Thymus (tissue), 11 donors: ENCODE results near the gene ATP2B2. TPM values are rescaled to one million over a fixed set of nuclear protein-coding genes. Genes with fewer than 3 reads are reported as not detected.

Experiments
- DNase-seq, 9 donors: peaks; one replicate each; pipeline ENCODE4 v3.0.0-alpha.2; 2013; ENCODE audit warnings: low spot score in 9 of 9, low read depth in 6 of 9, missing footprints in 1 of 9
- H3K27ac ChIP-seq, 2 donors: one replicate each; pipeline ENCODE4 v1.5.1; 2013; ENCODE audit warnings: control low read depth in 1 of 2, low read depth in 1 of 2, low read length in 1 of 2, mild to moderate bottlenecking in 1 of 2, moderate library complexity in 1 of 2
- H3K27me3 ChIP-seq, 2 donors: one replicate each; pipeline ENCODE4 v1.5.1; 2013; ENCODE audit warnings: low read length in 1 of 2; ENCODE audit not compliant: control insufficient read depth in 2 of 2, insufficient read depth in 1 of 2
- H3K36me3 ChIP-seq, 2 donors: one replicate each; pipeline ENCODE4 v1.5.1; 2013; ENCODE audit warnings: low read length in 1 of 2, mild to moderate bottlenecking in 1 of 2, moderate library complexity in 1 of 2; ENCODE audit not compliant: control insufficient read depth in 2 of 2, insufficient read depth in 2 of 2
- H3K4me1 ChIP-seq, 2 donors: one replicate each; pipeline ENCODE4 v1.5.1; 2013; ENCODE audit warnings: low read length in 2 of 2; ENCODE audit not compliant: control insufficient read depth in 2 of 2, insufficient read depth in 2 of 2
- H3K4me3 ChIP-seq, 2 donors: one replicate each; pipeline ENCODE4 v1.5.1; 2013; ENCODE audit warnings: low read length in 2 of 2, control low read depth in 1 of 2, mild to moderate bottlenecking in 1 of 2
- H3K9me3 ChIP-seq, 2 donors: one replicate each; pipeline ENCODE4 v1.5.1; 2013; ENCODE audit warnings: low read length in 1 of 2, mild to moderate bottlenecking in 1 of 2; ENCODE audit not compliant: control insufficient read depth in 2 of 2, insufficient read depth in 1 of 2
- WGBS: extraction: QIAGEN DNeasy Blood & Tissue Kit; methylation state at CpG from one replicate; pipeline ENCODE4 v1.1.7; 2013; 5-methylcytosine and 5-hydroxymethylcytosine counted together
- polyA plus RNA-seq: library from polyadenylated mRNA; stranded (reverse); fragments of 200-250 nt; gene quantifications from one replicate; pipeline ENCODE4 v1.2.3, GENCODE V29; 2013
- total RNA-seq: library from RNA; stranded (reverse); fragments of 120-200 nt; gene quantifications from one replicate; pipeline ENCODE4 v1.2.4, GENCODE V29; 2013
- donor health status: healthy.

Gene ATP2B2
- total and polyA plus RNA-seq, 2 donors: 0.19 to 0.34 TPM

DNA sequence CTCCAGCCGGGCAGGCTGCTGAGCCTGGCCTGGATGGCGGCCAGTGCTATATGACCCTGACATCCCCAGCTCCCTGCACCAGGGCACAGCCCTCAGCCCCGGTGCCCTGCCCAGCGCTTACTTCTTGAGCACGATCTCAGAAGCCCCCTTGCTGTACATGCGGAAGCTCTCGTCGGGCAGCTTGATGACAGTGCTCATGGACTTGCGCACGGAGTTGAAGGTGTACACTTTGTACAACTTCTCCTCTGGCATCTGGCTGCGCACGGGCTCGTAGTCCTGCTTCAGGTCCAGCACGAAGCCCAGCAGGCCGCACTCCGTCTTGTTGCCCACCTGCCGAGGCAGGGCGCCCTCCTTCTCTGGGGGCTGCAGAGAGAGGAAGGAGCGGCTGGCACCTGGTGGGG, 145.6 kb downstream of the ATP2B2 start:
- Histone ChIP-seq H3K9me3 (peaks cover 0 to 3% of the 10 kb centered on the region in 2 donors), H3K27me3 (no peaks in the 10 kb centered on the region), H3K4me1 (no peaks in the 10 kb centered on the region), H3K4me3 (no peak overlapping the region), H3K36me3 (no peaks in the 10 kb centered on the region), H3K27ac (no peak overlapping the region)
- WGBS: 98% methylated on average over 19 of the region's 19 CpGs
- DNase-seq: no peak

DNA sequence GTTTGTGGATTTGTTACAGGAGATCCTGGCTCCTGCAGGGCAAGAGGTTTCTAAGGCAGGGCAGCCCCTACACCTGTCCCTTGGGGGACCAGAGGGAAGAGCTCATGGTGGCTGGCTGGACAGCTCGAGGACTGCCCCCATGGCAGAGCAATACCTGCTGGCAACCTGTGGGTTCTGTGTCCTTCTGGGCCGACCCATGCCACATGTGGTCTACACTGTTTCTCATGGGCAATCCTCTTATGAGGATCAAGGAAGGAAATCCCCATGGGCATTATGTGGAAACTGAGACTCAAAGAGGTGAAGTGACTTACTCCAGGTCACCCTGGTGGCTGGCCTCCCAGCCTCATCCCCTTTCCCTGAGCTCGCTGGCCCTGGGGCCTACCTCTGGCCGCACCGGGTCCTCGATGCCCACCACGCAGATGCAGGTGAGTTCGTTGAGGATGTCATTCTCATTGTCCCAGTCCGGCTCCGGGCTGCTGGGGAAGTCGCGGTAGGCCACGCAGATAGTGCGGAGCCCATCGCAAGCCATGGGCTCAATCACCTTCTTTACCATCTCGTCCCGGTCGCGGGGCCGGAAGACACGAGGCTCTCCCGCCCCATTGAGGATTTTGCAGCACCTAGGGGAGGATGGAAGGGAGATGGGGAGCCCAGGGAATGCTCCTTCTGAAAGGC, 146.9 kb downstream of the ATP2B2 start:
- no peaks in the 10 kb centered on the region for H3K36me3 ChIP-seq
- H3K27ac ChIP-seq: no peak overlapping the region
- DNase-seq: no peak
- H3K9me3 ChIP-seq: peaks cover 0 to 3% of the 10 kb centered on the region in 2 donors
- WGBS: 98% methylated on average over 22 of the region's 22 CpGs
- H3K4me3 ChIP-seq: no peak overlapping the region
- peaks cover 0 to 3% of the 10 kb centered on the region in 2 donors for H3K27me3 ChIP-seq
- H3K4me1 ChIP-seq: peaks cover 0 to 4% of the 10 kb centered on the region in 2 donors

DNA sequence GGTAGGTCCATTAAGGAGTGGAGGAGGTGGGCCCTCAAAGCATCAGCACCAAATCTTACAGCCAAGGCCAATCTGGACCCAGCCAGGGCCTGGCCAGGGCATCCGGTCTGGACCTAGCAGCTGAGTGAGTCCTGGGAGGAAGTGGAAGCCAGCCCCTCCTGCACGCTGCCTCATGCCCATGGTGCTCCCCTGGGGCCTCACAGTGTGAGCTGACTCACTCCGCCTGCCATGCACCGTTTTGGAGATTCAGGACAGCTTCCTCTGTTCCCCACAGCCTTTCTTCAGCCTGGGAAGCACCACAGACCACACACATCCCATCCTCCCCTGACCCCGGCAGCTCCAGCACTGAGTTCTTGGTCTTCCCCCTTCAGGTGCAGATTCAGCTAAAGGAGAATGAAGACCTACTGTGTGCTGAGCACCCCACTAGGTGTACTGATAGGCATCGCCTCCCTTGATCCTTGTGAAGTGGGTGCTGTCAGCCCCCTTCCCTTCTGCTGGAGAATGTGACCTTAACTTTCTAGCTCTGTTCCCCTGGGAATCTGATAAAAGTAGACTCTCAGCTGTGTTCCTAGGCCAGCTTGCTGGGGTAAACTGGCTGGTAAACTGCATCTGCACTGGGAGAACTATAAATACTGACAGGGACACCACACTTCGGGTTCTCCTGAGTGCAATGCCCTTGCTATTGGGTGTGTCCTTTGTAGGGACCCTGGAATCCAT, 147.6 kb downstream of the ATP2B2 start:
- H3K4me1 ChIP-seq: peaks cover 0 to 4% of the 10 kb centered on the region in 2 donors
- no peaks in the 10 kb centered on the region for H3K9me3 ChIP-seq
- no peak overlapping the region for H3K4me3 ChIP-seq
- DNase-seq: no peak
- H3K27me3 ChIP-seq: peaks cover 0 to 3% of the 10 kb centered on the region in 2 donors
- no peaks in the 10 kb centered on the region for H3K36me3 ChIP-seq
- H3K27ac ChIP-seq: no peak overlapping the region
- 68% methylated on average over 7 of the region's 7 CpGs for WGBS

GRCh38 chr3:10357095-10357494, 148.3 kb downstream of the ATP2B2 start:
- no peak overlapping the region for H3K4me3 ChIP-seq
- peaks cover 0 to 4% of the 10 kb centered on the region in 2 donors for H3K4me1 ChIP-seq
- H3K36me3 ChIP-seq: no peaks in the 10 kb centered on the region
- WGBS: 95% methylated on average over 6 of the region's 6 CpGs
- no peak overlapping the region for H3K27ac ChIP-seq
- no peaks in the 10 kb centered on the region for H3K9me3 ChIP-seq
- DNase-seq: no peak
- H3K27me3 ChIP-seq: peaks cover 0 to 3% of the 10 kb centered on the region in 2 donors

- Histone ChIP-seq H3K27ac (no peak overlapping the region), H3K4me3 (no peak overlapping the region), H3K4me1 (peaks cover 0 to 4% of the 10 kb centered on the region in 2 donors), H3K9me3 (no peaks in the 10 kb centered on the region), H3K36me3 (no peaks in the 10 kb centered on the region), H3K27me3 (peaks cover 0 to 3% of the 10 kb centered on the region in 2 donors)
- WGBS: 88% methylated on average over 5 of the region's 5 CpGs
- DNase-seq: no peak
These were observed 148.9 kb downstream of the ATP2B2 start for GRCh38 chr3:10356461-10356981.

DNA sequence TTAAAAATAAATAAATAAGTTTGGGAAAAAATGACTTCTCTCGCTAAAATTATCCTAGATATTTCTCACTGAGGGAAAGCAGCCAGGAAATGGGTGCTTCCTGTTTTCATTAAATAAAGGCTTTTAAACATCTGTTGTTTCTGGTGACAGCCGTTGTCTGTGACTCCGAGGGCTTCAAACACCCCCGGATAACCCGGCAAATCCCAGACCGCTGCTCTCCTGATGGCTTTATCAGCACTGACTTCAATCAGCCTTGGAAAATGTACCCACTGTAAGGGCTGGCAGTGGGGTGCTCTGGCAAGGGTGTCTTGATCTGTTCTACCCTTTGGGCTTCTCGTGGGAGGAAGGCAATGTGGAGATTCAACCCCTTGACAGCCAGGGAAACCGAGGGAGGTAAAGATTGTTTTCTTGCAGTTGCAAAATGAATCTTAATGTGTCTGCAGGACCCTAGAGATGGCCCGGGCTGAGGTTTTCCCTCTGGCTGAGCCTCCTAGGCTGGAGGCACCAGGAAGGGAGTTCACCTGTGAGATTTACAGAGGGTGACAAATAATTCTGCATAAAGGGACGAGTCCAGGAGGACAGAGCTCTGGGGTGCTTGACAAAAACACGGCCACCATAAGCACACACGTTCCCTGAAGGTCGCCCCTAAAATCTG, 150.9 kb downstream of the ATP2B2 start:
- H3K9me3 ChIP-seq: no peaks in the 10 kb centered on the region
- no peak for DNase-seq
- H3K4me3 ChIP-seq: no peak overlapping the region
- no peaks in the 10 kb centered on the region for H3K36me3 ChIP-seq
- peaks cover 0 to 4% of the 10 kb centered on the region in 2 donors for H3K4me1 ChIP-seq
- 49% methylated on average over 13 of the region's 13 CpGs for WGBS
- H3K27ac ChIP-seq: no peak overlapping the region
- peaks cover 0 to 3% of the 10 kb centered on the region in 2 donors for H3K27me3 ChIP-seq

DNA sequence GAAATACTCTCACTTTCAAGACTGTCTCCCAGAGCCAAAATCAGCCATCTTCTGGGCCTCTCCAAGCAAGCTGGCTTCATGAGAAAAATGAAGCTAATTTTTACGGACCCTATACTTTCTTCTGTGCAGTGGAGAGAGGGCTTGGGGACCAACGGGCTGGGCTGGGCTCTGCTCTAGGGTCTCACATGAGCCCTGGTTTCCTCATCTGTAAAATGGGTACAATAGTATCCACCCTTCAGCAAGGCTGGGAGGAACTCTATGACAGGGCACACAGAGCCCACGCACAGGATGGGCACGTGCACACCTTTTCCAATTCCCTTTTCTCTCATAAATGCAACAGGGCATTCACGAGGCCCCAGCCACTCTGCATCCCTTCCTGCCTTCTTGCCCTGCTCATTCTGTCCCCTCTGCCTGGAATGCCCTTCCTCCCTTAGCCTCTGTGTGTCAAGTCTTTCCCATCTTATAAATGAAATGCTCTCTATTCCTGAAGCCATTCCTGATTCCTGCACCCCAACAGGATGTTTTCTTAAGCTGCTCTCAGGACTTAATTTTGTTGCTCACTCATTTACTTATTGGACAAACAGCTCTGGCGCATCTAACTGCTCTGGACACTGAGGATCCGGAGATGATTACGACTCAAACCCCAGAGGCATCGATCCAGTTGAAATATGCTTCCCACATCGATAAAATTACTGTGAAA, 151.6 kb downstream of the ATP2B2 start:
- H3K4me3 ChIP-seq: no peak overlapping the region
- peaks cover 0 to 4% of the 10 kb centered on the region in 2 donors for H3K4me1 ChIP-seq
- peaks cover 0 to 3% of the 10 kb centered on the region in 2 donors for H3K27me3 ChIP-seq
- H3K36me3 ChIP-seq: no peaks in the 10 kb centered on the region
- no peak for DNase-seq
- WGBS: 87% methylated on average over 10 of the region's 10 CpGs
- H3K9me3 ChIP-seq: no peaks in the 10 kb centered on the region
- no peak overlapping the region for H3K27ac ChIP-seq

GRCh38 chr3:10353160-10353559, 152.2 kb downstream of the ATP2B2 start:
- DNase-seq: no peak
- WGBS: over 99% methylated on average over 3 of the region's 3 CpGs
- no peak overlapping the region for H3K27ac ChIP-seq
- peaks cover 0 to 3% of the 10 kb centered on the region in 2 donors for H3K27me3 ChIP-seq
- H3K36me3 ChIP-seq: no peaks in the 10 kb centered on the region
- H3K9me3 ChIP-seq: no peaks in the 10 kb centered on the region
- H3K4me1 ChIP-seq: peaks cover 0 to 4% of the 10 kb centered on the region in 2 donors
- H3K4me3 ChIP-seq: no peak overlapping the region
